Chondrocyte (in vitro differentiated cells): ENCODE data around the gene DSTN. TPM values are rescaled to one million over a fixed set of nuclear protein-coding genes. Genes with fewer than 3 reads are reported as not detected.
A peak's percentile ranks its signal among the peaks of the same experiment; 100 is the strongest.

Source experiments
- DNase-seq: peaks from one replicate; pipeline ENCODE4 v3.0.0; 2021; ENCODE audit warnings: mixed read lengths, low spot score
- H3K27ac Mint-ChIP-seq: one replicate; pipeline ENCODE4 v1.8.0; 2021; ENCODE audit warnings: mild to moderate bottlenecking, moderate library complexity, mixed read lengths; ENCODE audit not compliant: unreplicated experiment
- H3K27me3 Mint-ChIP-seq: 2 replicates; pipeline ENCODE4 v1.8.0; 2021; ENCODE audit warnings: low read depth, mixed read lengths
- H3K36me3 Mint-ChIP-seq: 2 replicates; pipeline ENCODE4 v1.8.0; 2021; ENCODE audit warnings: low read depth, mixed read lengths
- H3K4me1 Mint-ChIP-seq: 2 replicates; pipeline ENCODE4 v1.8.0; 2021; ENCODE audit warnings: low read depth, mild to moderate bottlenecking, mixed read lengths
- H3K4me3 Mint-ChIP-seq: one replicate; pipeline ENCODE4 v1.8.0; 2021; ENCODE audit warnings: mild to moderate bottlenecking, moderate library complexity, mixed read lengths; ENCODE audit not compliant: unreplicated experiment
- H3K9me3 Mint-ChIP-seq: 2 replicates; pipeline ENCODE4 v1.8.0; 2021; ENCODE audit warnings: low read depth, mixed read lengths
- CTCF ChIP-seq: fragments of 200-600 bp; sonication (generic); IDR thresholded peaks from 2 replicates; pipeline ENCODE4 v1.5.0; 2021; ENCODE audit warnings: antibody characterized with exemption, mild to moderate bottlenecking, moderate library complexity
- total RNA-seq: library from RNA; stranded (reverse); gene quantifications from 3 replicates; pipeline ENCODE4 v1.2.1, GENCODE V29; 2021

The DSTN gene
- total RNA-seq, 1 donor from 2014 or later, result 1,290 TPM

GRCh38 chr20:17642404-17643269 lies 72.8 kb downstream of the DSTN start:
- Mint-ChIP-seq H3K4me1 (peaks cover 68% of the 10 kb centered on the region), H3K27me3 (no peaks in the 10 kb centered on the region), H3K9me3 (no peaks in the 10 kb centered on the region), H3K36me3 (peaks cover 14% of the 10 kb centered on the region), H3K27ac (peak overlapping the region; percentile 68), H3K4me3 (no peak overlapping the region)
- no peak for TF ChIP-seq CTCF
- peak; percentile 62 for DNase-seq

GRCh38 chr20:17643531-17644188 lies 73.8 kb downstream of the DSTN start:
- Mint-ChIP-seq H3K9me3 (no peaks in the 10 kb centered on the region), H3K4me1 (peaks cover 78% of the 10 kb centered on the region), H3K27me3 (no peaks in the 10 kb centered on the region), H3K27ac (peak overlapping the region; percentile 87), H3K4me3 (no peak overlapping the region), H3K36me3 (peaks cover 12% of the 10 kb centered on the region)
- DNase-seq, result peak; percentile 43
- TF ChIP-seq CTCF, result no peak

- Mint-ChIP-seq H3K36me3 (peaks cover 7% of the 10 kb centered on the region), H3K9me3 (no peaks in the 10 kb centered on the region), H3K27ac (peak overlapping the region; percentile 87), H3K4me1 (peaks cover 79% of the 10 kb centered on the region), H3K4me3 (peak overlapping the region; percentile 13), H3K27me3 (no peaks in the 10 kb centered on the region)
- TF ChIP-seq CTCF, result no peak
- DNase-seq, result peak; percentile 67
Measured at GRCh38 chr20:17644451-17644850, 74.6 kb downstream of the DSTN start.

- peak; percentile 73 for DNase-seq
- no peaks in the 10 kb centered on the region for H3K27me3 Mint-ChIP-seq
- peaks cover 6% of the 10 kb centered on the region for H3K36me3 Mint-ChIP-seq
- peaks cover 78% of the 10 kb centered on the region for H3K4me1 Mint-ChIP-seq
- no peaks in the 10 kb centered on the region for H3K9me3 Mint-ChIP-seq
- H3K27ac Mint-ChIP-seq, result peak overlapping the region; percentile 87
- no peak overlapping the region for H3K4me3 Mint-ChIP-seq
- TF ChIP-seq CTCF, result no peak
Measured at GRCh38 chr20:17645010-17645409, 75.1 kb downstream of the DSTN start.

- no peaks in the 10 kb centered on the region for H3K9me3 Mint-ChIP-seq
- H3K4me3 Mint-ChIP-seq, result no peak overlapping the region
- H3K27me3 Mint-ChIP-seq, result no peaks in the 10 kb centered on the region
- H3K27ac Mint-ChIP-seq, result peak overlapping the region; percentile 87
- no peak for TF ChIP-seq CTCF
- H3K36me3 Mint-ChIP-seq, result peaks cover 4% of the 10 kb centered on the region
- H3K4me1 Mint-ChIP-seq, result peaks cover 81% of the 10 kb centered on the region
- DNase-seq, result peak; percentile 76
Measured at GRCh38 chr20:17645546-17646208, 75.8 kb downstream of the DSTN start.
